HG02678 (cell line): ENCODE results near the gene CDKL2.

ENCODE experiments used
- ATAC-seq: cut with Tn5 transposase; IDR thresholded peaks from one replicate; pipeline ENCODE4 v1.9.1; 2021; ENCODE audit warnings: mild to moderate bottlenecking, moderate library complexity; ENCODE audit not compliant: unreplicated experiment

The CDKL2 gene

DNA sequence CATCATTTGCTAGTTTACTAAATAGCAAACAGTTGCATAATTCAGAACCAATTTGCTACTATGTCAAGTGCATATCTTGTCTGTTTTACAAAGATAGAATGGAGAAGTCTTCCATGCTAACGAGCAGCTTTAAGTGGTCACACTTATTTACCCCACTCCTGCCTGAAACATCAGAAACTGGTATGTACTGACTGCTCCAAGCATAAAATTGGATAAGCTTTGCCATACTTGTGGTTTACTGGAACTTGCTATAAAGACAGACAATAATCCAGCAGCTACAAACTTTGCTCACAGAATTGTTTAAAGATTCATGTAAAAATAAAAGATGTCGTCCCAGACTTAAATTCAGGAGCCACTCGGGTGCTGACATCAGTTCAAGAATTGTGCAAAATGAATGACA is 13.3 kb upstream of the CDKL2 start:
- no peak for ATAC-seq

DNA sequence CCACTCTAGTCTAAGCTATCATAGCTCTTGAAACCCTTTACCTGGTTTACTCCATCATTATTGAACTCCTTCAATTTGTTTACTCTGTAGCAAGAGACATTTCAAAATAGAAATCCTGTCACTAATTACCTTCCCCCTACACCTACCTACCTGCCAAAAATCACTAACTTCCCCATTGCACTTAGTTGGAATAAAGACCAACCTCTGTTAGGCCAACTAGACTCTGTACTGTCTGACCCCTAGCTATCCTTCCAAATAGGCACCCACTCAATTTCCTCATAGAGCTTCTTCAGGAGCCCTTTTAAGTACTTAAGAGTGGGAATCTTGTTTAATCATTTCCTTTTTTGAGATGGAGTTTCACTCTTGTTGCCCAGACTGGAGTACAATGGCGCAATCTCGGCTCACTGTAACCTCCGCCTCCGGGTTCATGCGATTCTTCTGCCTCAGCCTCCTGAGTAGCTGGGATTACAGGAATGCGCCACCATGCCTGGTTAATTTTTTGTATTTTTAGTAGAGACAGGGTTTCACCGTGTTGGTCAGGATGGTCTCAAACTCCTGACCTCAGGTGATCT is 8.9 kb upstream of the CDKL2 start:
- ATAC-seq, result no peak

DNA sequence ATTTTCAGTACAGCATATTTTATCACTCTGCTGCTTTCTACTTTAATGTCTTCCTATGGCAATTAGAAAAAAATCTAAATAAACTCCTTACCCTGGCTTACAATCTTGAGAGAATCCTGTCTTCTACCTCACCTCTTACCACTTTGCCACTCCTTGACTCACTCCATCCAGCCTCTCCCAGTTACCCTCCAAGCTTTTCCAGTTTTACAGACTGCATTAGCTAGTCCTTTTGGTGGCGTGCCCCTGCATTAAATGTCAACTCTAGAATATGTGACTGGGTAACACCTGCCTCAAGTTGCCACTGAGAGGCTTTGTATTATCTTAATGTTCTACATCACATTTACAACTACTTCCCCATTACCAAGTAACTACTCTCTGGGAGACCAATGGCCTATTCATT is 7.5 kb upstream of the CDKL2 start:
- ATAC-seq, result no peak

DNA sequence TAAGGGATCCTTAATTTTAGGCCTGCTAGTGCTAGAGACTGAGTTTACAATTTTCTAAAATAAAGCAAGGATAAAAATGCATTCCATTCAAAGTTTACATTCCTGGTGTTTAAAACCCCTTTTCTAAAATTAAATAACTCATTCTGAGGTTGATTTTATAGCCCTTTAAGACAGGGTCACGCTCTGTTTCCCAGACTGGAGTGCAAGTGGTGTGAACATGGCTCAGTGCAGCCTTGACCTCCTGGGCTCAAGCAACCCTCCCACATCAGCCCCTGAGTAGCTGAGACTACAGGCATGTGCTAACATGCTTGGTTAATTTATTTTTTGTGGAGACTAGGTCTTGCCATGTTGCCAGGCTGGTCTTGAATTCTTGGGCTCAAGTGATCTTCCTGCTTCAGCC is 6.8 kb upstream of the CDKL2 start:
- ATAC-seq, result no peak

DNA sequence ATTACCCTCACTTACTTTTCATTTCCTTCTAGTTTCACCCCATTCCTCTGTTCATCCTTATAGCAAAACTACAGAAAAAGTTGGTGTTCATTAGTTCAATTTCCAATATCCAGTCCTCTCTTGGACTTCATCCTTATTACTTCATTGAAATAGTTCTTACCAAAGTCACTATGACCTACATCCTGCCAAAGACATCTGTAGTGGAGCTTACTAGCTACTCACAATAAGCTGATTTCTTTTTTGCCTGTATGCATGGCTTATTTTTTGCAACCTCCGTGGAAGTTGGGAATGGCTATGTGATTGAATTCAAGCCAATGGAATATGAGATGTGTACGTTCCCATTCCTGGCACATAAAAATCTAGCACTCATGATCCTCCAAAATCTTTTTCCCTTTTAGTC is 4.6 kb upstream of the CDKL2 start:
- no peak for ATAC-seq

DNA sequence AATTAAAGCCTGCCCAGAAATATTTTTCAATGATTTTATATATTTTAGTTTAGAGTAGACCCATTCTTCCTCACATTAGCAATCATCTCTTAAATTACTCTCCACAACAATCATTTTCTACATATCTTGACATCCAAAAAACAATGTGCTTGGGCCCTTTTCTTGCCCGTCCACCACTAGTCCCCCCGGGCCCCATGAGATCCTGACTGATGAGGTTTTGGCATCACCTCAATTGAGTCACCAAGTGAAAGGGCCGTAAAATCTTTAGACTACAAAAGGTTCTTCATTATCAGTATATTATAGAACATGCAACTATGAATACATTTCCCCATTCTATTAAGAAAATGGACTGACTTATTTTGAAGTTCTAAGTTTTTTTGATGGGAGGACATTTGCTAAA is 4.0 kb upstream of the CDKL2 start:
- ATAC-seq, result no peak

DNA sequence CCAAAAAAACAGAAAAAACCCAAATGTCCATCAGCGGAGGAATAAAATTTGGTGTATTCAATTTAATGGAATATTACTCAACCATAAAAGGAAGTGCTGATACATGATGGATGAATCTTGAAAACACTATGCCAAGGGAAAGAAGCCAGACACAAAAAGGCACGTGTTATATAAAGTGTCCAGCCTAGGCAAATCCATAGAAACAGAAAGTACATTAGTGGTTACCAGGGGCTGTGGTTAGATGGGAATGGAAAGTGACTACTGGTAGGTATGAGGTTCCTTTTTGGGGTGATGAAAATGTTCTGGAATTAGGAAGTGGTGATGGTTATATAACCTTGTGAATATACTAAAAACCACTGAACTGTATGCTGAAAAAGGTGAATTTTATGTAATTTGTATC is 3.5 kb upstream of the CDKL2 start:
- ATAC-seq, result no peak

DNA sequence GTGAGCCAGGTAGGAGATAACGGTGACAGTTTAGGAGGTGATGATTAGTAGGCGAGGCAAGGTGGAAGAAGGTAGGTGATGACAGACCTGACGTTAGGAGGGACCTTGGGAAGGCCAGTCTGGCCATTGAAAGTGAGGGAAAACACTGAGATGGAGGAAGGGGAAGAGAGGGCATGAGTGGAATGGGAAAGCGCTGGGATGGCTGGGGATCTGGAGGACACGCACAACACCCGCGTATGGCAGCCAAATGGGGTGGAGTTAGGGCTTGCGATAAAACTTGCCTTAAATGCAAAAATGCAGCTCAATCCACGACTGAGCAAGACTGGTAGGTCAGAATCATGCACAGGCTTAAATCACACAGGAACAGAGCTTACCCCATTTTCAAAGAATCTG is 605 bp upstream of the CDKL2 start:
- ATAC-seq, result no peak

DNA sequence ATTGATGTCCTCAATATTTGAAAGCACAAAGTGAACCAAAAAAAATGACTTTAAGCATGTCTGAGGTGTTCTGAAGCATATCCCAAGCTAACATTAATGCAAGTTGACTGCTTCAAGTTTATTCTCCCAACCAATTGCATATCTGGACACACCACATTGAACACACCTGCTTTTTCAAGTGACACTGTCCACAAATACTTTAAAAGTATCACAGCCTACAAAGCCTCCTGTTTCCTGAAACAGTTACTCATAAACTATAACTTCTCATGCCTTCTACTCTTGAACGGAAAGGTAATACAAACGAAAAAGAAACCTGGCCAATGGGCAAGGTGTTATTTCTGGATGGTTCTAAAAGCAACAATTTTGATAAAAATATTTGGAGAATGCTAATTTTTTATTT is 1.1 kb downstream of the CDKL2 start:
- no peak for ATAC-seq

DNA sequence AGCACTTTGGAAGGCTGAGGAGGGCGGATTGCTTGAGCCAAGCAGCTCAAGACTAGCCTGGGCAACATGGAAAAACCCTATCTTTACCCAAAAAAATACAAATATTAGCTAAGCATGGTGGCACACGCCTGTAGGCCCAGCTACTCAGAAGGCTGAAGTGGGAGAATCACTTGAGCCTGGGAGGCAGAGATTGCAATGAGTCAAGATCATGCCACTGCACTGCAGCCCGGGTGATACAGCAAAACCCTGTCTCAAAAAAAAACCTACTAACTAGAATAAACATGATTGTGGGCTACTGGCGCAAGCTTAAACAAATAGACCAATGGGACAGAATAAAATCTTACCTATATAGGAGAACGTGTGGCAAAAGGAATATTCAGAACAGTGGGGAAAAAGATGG is 7.3 kb downstream of the CDKL2 start:
- ATAC-seq, result no peak

DNA sequence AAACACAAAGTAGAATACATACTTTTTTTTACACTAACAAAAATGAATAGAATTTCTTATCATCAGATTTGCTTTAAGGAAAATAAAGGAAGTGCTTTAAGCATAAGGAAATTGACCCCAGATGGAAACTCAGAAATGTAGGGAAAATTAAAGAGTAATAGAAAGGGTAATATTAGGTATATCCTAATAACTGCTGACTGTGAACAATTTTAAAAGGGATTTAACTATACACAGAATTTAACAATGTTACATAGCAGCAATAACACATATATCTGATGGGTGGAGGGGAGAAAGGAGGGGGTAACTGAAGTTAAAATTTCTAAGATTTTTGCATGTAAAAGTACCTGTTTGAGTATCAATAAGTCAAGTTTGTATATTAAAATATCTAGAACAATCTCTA is 8.6 kb downstream of the CDKL2 start:
- ATAC-seq, result no peak

DNA sequence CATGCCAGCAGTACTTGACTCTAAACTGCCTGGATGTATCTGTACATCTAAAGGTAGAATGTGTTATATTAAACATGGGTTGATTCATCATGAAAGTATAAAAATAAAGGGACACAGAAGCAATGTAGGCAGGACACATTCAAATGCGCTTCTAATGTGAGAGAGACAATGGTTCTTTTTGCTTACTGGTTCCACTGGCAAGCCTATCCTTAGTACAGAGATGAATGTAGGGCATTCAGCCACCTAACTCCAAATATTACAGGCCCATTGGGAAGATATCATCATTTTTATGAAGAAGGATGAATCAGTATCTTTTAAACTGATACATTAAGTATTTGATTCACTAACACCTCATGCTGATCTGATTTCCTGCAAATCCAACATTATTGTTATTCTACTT is 18.0 kb downstream of the CDKL2 start:
- no peak for ATAC-seq

DNA sequence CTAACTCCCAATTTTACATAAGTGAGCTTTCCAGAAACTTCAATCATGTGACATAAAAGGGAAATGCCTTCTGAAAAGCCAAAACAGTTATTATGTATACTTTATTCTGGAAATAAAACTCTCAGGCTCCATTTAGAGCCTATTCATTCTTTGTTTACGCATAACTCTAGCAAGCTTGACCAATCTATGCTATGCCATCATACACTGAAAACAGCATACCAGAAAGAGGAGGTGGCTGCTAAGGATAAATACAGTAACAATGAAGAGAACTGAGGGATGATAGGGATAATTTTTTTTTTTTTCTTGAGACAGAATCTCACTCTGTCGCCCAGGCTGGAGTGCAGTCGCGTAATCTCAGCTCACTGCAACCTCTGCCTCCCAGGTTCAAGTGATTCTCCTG is 24.4 kb downstream of the CDKL2 start:
- no peak for ATAC-seq

DNA sequence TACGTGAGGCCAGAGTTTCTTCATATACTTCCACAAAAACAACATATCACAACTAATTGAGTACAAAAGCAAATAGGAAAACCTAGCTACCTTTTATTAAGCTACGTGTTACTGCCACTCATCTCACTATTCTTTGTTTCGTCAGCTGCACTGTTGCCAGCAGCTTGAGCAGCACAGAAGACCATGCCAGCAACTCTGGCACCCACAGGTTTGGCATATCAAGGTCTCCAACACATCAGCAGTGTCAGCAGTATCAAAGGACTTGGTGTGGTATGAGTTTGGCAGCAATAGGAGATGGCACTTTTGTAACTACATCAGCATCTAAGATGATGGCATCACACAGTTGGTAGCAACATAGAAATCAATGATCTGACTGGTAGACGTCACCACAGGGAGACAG is 30.7 kb downstream of the CDKL2 start:
- ATAC-seq, result no peak

DNA sequence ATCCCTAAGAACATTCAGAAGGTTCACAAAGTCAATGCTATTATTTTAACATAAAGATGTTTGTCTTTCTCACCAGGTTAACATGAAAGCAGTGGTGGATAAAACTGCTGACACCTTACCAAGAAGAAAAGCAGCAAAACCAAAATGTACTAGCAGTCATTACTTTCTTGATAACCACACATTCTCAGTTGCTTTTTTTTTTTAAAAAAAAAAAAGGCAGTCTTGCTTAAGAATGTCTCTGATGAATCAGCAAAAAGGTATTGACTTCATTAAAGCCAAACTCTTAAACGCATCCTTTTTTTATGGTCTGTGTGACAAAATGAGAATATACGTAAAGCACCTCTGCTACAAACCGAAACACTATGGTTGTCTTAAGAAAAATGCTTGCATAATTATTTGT is 31.9 kb downstream of the CDKL2 start:
- ATAC-seq, result no peak

DNA sequence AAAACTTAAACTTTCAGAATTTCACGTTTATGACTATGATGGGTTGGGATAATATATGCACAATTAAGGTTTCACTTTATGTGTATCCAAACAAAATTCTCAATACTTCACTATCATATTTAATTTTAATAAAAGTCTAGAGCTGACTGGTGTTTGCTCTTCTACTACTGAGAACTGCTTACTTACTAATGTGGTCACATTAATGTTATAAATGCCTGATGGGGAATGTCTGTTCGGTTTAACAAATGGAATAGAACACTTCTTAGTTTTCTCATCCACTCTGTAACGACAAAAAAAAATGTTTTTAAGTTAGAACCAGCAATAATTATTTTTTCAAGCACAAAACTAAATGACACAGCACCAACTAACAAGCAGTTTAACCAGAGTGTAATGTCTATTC is 34.3 kb downstream of the CDKL2 start:
- ATAC-seq, result no peak

DNA sequence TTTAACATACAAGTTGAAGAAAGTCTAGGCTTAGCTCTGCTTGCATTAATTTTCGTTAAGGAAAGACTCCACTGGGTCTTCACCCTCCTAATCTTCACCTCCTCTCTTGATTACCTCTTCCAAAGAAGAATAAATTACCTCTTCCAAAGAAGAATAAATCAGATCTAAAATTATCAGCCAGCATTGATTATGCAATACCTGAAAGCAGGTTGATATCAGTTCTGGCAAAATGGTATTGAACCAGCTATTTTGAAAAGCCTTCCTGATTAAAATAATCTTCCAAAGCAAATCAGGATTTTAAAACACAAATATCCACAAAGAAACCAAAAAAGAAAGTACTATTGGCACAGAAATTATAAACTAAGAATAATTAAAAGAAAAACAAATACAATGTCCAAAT is 36.9 kb downstream of the CDKL2 start:
- no peak for ATAC-seq

DNA sequence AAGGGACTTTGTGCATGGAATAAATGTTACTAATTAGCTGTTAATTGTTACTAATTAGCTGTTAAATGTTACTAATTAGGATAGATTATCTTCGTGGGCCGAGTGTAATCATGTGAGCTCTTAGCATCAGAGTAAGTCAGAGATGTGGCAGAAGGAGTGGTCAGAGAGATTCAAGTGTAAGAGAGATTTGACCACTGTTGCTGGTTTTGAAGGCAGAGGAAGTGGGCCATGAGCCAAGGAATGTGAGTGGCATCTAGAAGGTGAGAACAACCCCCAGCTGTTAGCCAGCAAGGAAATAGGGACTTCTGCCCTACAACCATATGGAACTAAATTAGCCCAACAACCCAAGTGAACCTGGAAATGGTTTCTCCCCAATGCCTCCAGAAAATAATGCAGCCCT is 46.3 kb downstream of the CDKL2 start:
- no peak for ATAC-seq

DNA sequence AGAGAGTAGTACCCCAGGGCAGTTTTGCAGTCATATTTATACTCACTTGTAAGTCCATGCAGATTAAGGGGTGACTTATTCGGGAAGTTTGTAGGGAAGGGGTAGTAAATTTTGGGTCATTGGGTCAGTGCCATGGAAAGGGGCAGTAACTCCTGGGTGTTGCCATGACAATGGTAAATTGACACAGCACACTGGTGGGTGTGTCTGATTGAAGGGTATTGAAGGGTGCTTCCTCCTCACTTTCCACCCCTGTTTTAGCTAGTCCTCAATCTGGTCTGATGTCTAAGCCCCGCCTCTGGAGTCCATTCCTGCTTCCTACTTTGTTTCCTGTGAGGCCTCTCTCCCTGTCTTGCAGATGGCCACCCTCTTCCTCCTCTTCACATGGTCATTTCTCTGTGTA is 62.6 kb downstream of the CDKL2 start:
- ATAC-seq, result no peak

DNA sequence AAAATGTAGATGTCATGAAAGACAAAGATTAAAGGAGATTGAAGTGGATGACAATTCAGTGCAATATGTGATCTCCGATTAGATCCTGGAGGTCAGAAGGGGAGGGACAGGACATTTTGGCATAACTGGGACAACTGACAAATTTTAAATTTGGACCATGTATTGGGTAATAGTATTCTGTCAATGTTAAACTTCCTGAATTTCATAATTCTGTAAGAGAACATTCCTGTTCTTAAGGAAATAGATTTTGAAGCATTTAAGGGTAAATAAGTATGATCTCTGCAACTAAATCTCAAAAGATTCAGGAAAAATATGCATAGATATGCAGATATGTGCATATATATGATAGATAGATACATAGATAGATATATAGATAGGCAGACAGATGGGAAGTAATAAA is 63.4 kb downstream of the CDKL2 start:
- no peak for ATAC-seq

DNA sequence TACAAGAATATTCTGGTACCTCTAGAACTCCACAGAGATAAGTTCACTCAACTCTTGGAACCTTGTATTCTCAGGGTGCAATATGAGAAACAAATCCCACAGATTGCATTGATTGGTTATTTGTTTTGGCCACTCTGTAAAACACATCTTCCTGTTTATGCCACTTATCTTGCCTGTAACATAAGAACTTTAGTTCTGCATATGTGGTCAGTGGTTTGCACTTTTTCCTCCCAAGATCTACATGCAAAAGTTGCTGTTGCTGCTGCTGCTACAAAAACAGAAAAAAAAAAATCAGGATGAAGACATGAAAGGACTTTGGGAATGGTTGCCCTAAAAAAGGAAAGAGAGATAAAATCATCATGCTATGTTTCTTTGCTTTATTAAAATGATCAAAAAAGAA is 64.8 kb downstream of the CDKL2 start:
- ATAC-seq, result no peak

DNA sequence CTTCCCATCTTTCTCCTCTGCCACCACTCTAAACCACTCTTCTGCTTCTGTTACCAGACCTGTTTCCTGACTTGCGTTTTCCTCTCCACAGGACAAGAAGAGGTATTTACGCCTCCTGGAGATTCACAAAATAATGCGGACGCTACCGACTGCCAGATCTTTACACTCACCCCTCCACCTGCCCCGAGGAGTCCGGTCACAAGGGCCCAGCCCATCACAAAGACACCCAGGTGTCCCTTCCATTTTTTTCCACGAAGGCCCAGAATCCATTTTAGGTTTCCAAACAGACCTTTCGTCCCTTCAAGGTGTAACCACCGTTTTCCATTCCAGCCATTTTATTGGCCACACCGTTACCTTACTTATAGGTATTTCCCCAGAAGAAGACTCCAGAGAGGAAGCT is 66.3 kb downstream of the CDKL2 start:
- ATAC-seq, result no peak

DNA sequence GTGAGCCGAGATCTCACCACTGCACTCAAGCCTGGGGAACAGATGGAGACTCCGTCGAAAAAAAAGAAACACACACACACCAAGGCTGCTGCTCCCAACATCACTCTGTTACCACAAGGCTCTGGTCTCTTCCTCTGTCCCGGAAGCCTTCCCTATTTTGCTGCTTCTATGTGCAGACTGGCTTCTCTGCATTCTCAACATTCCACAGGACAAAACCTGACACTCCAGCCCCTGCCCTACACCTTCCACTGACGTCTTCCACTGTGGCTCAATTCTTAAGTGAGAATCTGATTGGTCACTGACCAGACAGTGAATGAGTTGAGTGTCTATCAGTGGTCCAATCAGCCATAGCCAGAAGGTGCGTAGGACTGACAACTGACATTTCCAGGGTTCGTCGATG is 68.5 kb downstream of the CDKL2 start:
- no peak for ATAC-seq

DNA sequence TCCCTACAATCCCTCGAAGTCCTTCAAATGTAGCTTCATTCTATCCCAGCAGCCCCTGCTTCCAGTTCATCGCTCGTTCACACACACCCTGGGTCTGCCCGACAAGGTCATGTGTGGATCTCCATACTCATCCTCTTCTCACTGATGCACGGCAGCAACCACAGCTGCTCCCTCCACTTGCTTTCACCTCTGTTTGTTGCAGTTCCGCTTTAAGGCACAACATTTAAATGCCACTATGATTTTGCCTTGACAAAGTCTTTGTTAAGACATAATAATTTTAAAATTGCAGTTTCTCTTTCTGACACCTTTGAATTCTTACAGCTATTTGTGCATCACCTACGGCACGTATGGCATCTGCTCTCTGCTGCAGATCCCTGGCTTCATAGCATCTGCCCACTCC is 72.6 kb downstream of the CDKL2 start:
- ATAC-seq, result no peak
